ENCODE measurements around the gene CACUL1.
"Not testable (repeated sequence)": the region's sequence is repeated elsewhere in the genome, so short reads cannot be mapped to it uniquely, and the experiment has no call there.

The CACUL1 gene

GRCh38 chr10:118793545-118793944, 38.8 kb upstream of the CACUL1 start:
- TF ChIP-seq, protein P1, sequence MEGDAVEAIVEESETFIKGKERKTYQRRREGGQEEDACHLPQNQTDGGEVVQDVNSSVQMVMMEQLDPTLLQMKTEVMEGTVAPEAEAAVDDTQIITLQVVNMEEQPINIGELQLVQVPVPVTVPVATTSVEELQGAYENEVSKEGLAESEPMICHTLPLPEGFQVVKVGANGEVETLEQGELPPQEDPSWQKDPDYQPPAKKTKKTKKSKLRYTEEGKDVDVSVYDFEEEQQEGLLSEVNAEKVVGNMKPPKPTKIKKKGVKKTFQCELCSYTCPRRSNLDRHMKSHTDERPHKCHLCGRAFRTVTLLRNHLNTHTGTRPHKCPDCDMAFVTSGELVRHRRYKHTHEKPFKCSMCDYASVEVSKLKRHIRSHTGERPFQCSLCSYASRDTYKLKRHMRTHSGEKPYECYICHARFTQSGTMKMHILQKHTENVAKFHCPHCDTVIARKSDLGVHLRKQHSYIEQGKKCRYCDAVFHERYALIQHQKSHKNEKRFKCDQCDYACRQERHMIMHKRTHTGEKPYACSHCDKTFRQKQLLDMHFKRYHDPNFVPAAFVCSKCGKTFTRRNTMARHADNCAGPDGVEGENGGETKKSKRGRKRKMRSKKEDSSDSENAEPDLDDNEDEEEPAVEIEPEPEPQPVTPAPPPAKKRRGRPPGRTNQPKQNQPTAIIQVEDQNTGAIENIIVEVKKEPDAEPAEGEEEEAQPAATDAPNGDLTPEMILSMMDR (IDR thresholded peaks at IDR 0.05; ENCODE audit: control insufficient read depth, extremely low read depth, insufficient read depth), result no peak
- H3K4me3 ChIP-seq (ENCODE audit: low read depth, low read length), result no peak overlapping the region
- no peak for DNase-seq (ENCODE audit: low read depth)

- DNase-seq (ENCODE audit: low read depth), result no peak
- H3K4me3 ChIP-seq (ENCODE audit: low read depth, low read length), result no peak overlapping the region
- TF ChIP-seq, protein P1 (IDR thresholded peaks at IDR 0.05; ENCODE audit: control insufficient read depth, extremely low read depth, insufficient read depth), result no peak
These were observed 37.8 kb upstream of the CACUL1 start for GRCh38 chr10:118792526-118792925.

DNA sequence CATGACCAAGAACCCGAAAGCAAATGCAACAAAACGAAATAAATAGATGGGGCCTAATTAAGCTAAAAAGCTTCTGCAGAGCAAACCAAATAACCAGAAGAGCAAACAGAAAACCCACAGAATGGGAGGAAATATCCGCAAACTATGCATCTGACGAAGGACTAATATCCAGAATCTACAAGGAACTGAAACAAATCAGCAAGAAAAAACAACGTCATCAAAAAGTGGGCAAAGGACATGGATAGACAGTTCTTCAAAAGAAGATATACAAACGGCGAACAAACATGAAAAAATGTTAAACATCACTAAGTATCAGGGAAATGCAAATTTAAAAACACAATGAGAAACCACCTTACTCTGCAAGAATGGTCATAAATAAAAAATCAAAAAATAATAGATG, 35.3 kb upstream of the CACUL1 start:
- H3K4me3 ChIP-seq (ENCODE audit: low read depth, low read length), result no peak overlapping the region
- TF ChIP-seq, protein P1 (IDR thresholded peaks at IDR 0.05; ENCODE audit: control insufficient read depth, extremely low read depth, insufficient read depth), result no peak
- no peak for DNase-seq (ENCODE audit: low read depth)

GRCh38 chr10:118785551-118785950, 30.8 kb upstream of the CACUL1 start:
- no peak for DNase-seq (ENCODE audit: low read depth)
- TF ChIP-seq, protein P1 (IDR thresholded peaks at IDR 0.05; ENCODE audit: control insufficient read depth, extremely low read depth, insufficient read depth), result no peak

GRCh38 chr10:118783776-118784545, 29.2 kb upstream of the CACUL1 start:
- no peak for DNase-seq (ENCODE audit: low read depth)
- TF ChIP-seq, protein P1 (IDR thresholded peaks at IDR 0.05; ENCODE audit: control insufficient read depth, extremely low read depth, insufficient read depth), result no peak
- no peak overlapping the region for H3K4me3 ChIP-seq (ENCODE audit: low read depth, low read length)

More at GRCh38 chr10:118785551-118785950, 30.8 kb upstream of the CACUL1 start:
- no peak overlapping the region for H3K4me3 ChIP-seq (ENCODE audit: low read depth, low read length)

GRCh38 chr10:118782916-118783465, 28.2 kb upstream of the CACUL1 start:
- DNase-seq (ENCODE audit: low read depth); H3K4me3 ChIP-seq (ENCODE audit: low read depth, low read length): not testable (repeated sequence)

DNA sequence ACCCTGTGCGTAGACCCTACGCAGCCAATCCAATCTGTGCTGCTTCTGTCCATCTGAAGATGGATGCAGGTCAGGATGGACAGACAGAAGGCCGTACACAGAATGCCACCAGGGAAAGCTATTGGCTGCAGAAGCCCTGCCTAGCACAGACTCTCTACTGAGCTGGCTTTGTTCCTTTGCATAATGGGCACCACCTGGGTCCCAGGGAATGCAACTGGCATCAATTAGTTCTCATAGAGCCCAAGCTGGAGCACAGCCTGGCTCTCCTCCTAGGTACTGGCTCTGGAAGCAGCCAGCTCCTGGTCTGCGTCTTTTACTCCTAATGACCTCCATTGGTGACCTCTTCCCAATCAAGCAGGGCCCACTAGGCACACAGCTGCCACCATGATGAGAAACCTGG, 26.8 kb upstream of the CACUL1 start:
- TF ChIP-seq, protein P1 (IDR thresholded peaks at IDR 0.05; ENCODE audit: control insufficient read depth, extremely low read depth, insufficient read depth), result no peak
- DNase-seq (ENCODE audit: low read depth), result no peak
- H3K4me3 ChIP-seq (ENCODE audit: low read depth, low read length), result no peak overlapping the region

All from LNCaP clone FGC (cell line).